ENCODE measurements around the gene TTC23. TPM values are rescaled to one million over a fixed set of nuclear protein-coding genes. Genes with fewer than 3 reads are reported as not detected.

Gene TTC23
- total and polyA plus RNA-seq, 2 donors (not counting 3 experiments of a cell fraction or from before 2014, with no cell fraction given), result 4.1 to 27.3 TPM

DNA sequence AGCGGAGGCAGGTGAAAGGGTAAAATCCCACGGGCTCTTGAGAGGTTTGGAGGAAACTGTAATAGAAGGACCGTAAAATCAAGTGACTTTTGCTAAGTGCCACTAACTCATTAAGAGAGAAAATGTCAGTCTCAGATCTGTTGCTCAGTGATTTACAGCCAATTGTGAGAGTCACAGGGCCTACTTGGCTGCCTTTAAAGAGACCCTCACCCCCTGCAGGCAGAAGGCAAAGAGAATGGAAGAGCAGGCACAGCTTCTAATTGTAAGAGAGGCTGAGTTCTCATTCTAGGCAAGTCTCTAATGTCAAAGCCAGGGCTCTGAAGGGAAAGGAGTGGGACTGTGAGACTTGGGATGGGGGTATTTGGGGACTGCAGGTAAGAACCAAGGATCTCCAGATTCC, 153.8 kb downstream of the TTC23 start:
- Histone ChIP-seq H2AFZ (ENCODE audit: low read depth, low read length) (no peak overlapping the region), H3K4me3 (replicated peaks in 1 of 3; ENCODE audit: insufficient read depth in 1 of 3, low read depth in 1 of 3, low read length in 3 of 3) (no peak overlapping the region), H3K27ac (ENCODE audit: insufficient read depth, low read depth, low read length) (no peak overlapping the region), H3K9me1 (replicated peaks; ENCODE audit: control insufficient read depth, extremely low read depth, insufficient read depth, low read length) (no peaks in the 10 kb centered on the region), H3K4me2 (ENCODE audit: insufficient read depth, low read length) (no peak overlapping the region), H3K79me2 (ENCODE audit: control insufficient read depth, insufficient read depth, low read length) (no peaks in the 10 kb centered on the region), H3K36me3 (ENCODE audit: control insufficient read depth in 2 of 2, extremely low read depth in 1 of 2, insufficient read depth in 2 of 2, low read length in 2 of 2) (no peaks in the 10 kb centered on the region), H3K27me3 (ENCODE audit: control insufficient read depth in 2 of 2, insufficient read depth in 2 of 2, low read length in 2 of 2) (peaks cover 0 to 2% of the 10 kb centered on the region in 2 experiments), H4K20me1 (replicated peaks; ENCODE audit: control insufficient read depth, extremely low read depth, insufficient read depth, low read length) (no peaks in the 10 kb centered on the region), H3K9me3 (replicated peaks; ENCODE audit: control insufficient read depth, insufficient read depth, low read length) (no peaks in the 10 kb centered on the region), H3K4me1 (ENCODE audit: control insufficient read depth, extremely low read depth, insufficient read depth, low read length) (no peaks in the 10 kb centered on the region), H3K9ac (replicated peaks; ENCODE audit: extremely low read depth, insufficient read depth, low read length) (no peak overlapping the region)
- dilution Hi-C loops (cut with MboI; ENCODE audit: extremely low pct_ligation_motif_present, low sequenced_read_pairs), result no loop called here
- POLR2A ChIA-PET, result no interaction called here
- FAIRE-seq, result no peak
- TF ChIP-seq JUN (IDR thresholded peaks at IDR 0.05; ENCODE audit: borderline replicate concordance, insufficient read depth, insufficient read length, low read depth), result no peak
- no peak for TF ChIP-seq EZH2 (IDR thresholded peaks at IDR 0.05; ENCODE audit: borderline replicate concordance, low read depth, low read length, severe bottlenecking)
- no peak for TF ChIP-seq POLR2A (IDR thresholded peaks at IDR 0.05; ENCODE audit: low read depth, low read length)
- TF ChIP-seq POLR2AphosphoS5 (IDR thresholded peaks at IDR 0.05; ENCODE audit: insufficient read depth, low read depth, low read length), result no peak
- TF ChIP-seq, protein P1, sequence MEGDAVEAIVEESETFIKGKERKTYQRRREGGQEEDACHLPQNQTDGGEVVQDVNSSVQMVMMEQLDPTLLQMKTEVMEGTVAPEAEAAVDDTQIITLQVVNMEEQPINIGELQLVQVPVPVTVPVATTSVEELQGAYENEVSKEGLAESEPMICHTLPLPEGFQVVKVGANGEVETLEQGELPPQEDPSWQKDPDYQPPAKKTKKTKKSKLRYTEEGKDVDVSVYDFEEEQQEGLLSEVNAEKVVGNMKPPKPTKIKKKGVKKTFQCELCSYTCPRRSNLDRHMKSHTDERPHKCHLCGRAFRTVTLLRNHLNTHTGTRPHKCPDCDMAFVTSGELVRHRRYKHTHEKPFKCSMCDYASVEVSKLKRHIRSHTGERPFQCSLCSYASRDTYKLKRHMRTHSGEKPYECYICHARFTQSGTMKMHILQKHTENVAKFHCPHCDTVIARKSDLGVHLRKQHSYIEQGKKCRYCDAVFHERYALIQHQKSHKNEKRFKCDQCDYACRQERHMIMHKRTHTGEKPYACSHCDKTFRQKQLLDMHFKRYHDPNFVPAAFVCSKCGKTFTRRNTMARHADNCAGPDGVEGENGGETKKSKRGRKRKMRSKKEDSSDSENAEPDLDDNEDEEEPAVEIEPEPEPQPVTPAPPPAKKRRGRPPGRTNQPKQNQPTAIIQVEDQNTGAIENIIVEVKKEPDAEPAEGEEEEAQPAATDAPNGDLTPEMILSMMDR (IDR thresholded peaks at IDR 0.05; ENCODE audit: extremely low read depth in 1 of 2, insufficient read depth in 1 of 2, low read depth in 1 of 2, low read length in 2 of 2), result no peak
- no peak for TF ChIP-seq GATA2 (IDR thresholded peaks at IDR 0.05; ENCODE audit: insufficient read depth, insufficient read length, low read depth, low read length)
- TF ChIP-seq FOS (IDR thresholded peaks at IDR 0.05; ENCODE audit: borderline replicate concordance, insufficient read depth, low read length), result no peak
- no peak for TF ChIP-seq MAX (IDR thresholded peaks at IDR 0.05; ENCODE audit: insufficient read depth, insufficient read length)
- no peak for TF ChIP-seq MYC (IDR thresholded peaks at IDR 0.05; ENCODE audit: low read depth, low read length)
- CTCF ChIA-PET, result no interaction called here
- BruUV-seq (replicated peaks), result no TSS peak
- intact Hi-C loops (cut with micrococcal nuclease), result no loop called here
- DNase-seq (ENCODE audit: low read depth, low spot score), result no peak

All from endothelial cell of umbilical vein (primary cell).